A673 (cell line): ENCODE results near the gene C11orf87.

Experiments used
- EZH2 ChIP-seq: fragments of 200-600 bp; sonication (generic); IDR thresholded peaks from 2 replicates; pipeline ENCODE4 v1.6.1; 2017; ENCODE audit warnings: borderline replicate concordance, low read depth, mild to moderate bottlenecking, mixed read lengths, antibody characterized with exemption, low read length; ENCODE audit not compliant: poor library complexity, severe bottlenecking
- TF ChIP-seq, protein P1 (sequence below): fragments of 300-800, 200-600 bp; sonication (generic); conservative IDR thresholded peaks from 2 replicates; pipeline ENCODE4 v1.5.1; 2017; ENCODE audit warnings: low read depth, mild to moderate bottlenecking, antibody characterized with exemption, low read length, moderate library complexity, mixed read lengths

GRCh38 chr11:109425554-109425953, 3.6 kb downstream of the C11orf87 start:
- TF ChIP-seq, protein P1, sequence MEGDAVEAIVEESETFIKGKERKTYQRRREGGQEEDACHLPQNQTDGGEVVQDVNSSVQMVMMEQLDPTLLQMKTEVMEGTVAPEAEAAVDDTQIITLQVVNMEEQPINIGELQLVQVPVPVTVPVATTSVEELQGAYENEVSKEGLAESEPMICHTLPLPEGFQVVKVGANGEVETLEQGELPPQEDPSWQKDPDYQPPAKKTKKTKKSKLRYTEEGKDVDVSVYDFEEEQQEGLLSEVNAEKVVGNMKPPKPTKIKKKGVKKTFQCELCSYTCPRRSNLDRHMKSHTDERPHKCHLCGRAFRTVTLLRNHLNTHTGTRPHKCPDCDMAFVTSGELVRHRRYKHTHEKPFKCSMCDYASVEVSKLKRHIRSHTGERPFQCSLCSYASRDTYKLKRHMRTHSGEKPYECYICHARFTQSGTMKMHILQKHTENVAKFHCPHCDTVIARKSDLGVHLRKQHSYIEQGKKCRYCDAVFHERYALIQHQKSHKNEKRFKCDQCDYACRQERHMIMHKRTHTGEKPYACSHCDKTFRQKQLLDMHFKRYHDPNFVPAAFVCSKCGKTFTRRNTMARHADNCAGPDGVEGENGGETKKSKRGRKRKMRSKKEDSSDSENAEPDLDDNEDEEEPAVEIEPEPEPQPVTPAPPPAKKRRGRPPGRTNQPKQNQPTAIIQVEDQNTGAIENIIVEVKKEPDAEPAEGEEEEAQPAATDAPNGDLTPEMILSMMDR = peak; percentile 27; the same call in 1 of the 2 replicates
- no peak for TF ChIP-seq EZH2
